ENCODE measurements around the gene FAM222A. TPM values are rescaled to one million over a fixed set of nuclear protein-coding genes. Genes with fewer than 3 reads are reported as not detected.

Gene FAM222A
- polyA plus RNA-seq, 3 donors = 0.09 TPM; not detected in 2

- intact Hi-C loops (cut with micrococcal nuclease) = loop anchor here (2.0 kb wide), 3 partner anchors 175 to 345 kb away; no protein-coding TSS in a partner anchor
- no peaks in the 10 kb centered on the region for H4K20me1 ChIP-seq (ENCODE audit: insufficient read depth, low read length)
- no peaks in the 10 kb centered on the region for H3K9me3 ChIP-seq (replicated peaks in 1 of 2; ENCODE audit: control insufficient read depth in 1 of 2, insufficient read depth in 1 of 2, low read length in 2 of 2)
- Mint-ChIP-seq H3K4me3 (peak overlapping the region in 1 of 2 donors; percentile 57), H3K36me3 (no peaks in the 10 kb centered on the region), H3K27me3 (ENCODE audit: low read depth in 3 of 3) (peaks cover 0 to 8% (median 7%) of the 10 kb centered on the region in 3 donors), H3K9me3 (peaks cover 0 to 3% (median 0%) of the 10 kb centered on the region in 7 donors), H3K27ac (peak overlapping the region in 1 of 7 donors; percentile 20), H3K4me1 (peaks cover 10% of the 10 kb centered on the region)
- no peaks in the 10 kb centered on the region for H3K36me3 ChIP-seq (replicated peaks in 1 of 2; ENCODE audit: control insufficient read depth in 1 of 2, insufficient read depth in 2 of 2, low read length in 2 of 2)
- H3K4me3 ChIP-seq (replicated peaks in 1 of 3; ENCODE audit: low read depth in 2 of 3, low read length in 3 of 3) = no peak overlapping the region
- H3K4me2 ChIP-seq (replicated peaks; ENCODE audit: extremely low read depth, low read length, poor library complexity, severe bottlenecking) = peak overlapping the region; percentile 41
- H3K27ac ChIP-seq (ENCODE audit: low read depth in 1 of 2, low read length in 2 of 2) = no peak overlapping the region
- no peak for TF ChIP-seq CTCF (IDR thresholded peaks at IDR 0.05)
- no peak overlapping the region for H2AFZ ChIP-seq (ENCODE audit: insufficient read depth, low read depth, low read length, poor library complexity, severe bottlenecking)
- H3K79me2 ChIP-seq (ENCODE audit: insufficient read depth, low read length) = no peaks in the 10 kb centered on the region
- no peak overlapping the region for H3K9ac ChIP-seq (ENCODE audit: insufficient read depth, low read length, poor library complexity, severe bottlenecking)
- no peaks in the 10 kb centered on the region for H3K27me3 ChIP-seq (ENCODE audit: control insufficient read depth in 2 of 2, insufficient read depth in 2 of 2, low read length in 2 of 2)
- no peak for DNase-seq
- 12% methylated on average over 6 of the region's 21 CpGs for WGBS (ENCODE audit: insufficient coverage)
- no peaks in the 10 kb centered on the region for H3K4me1 ChIP-seq (ENCODE audit: control insufficient read depth in 1 of 2, insufficient read depth in 2 of 2, low read length in 2 of 2)
Observed at GRCh38 chr12:109773384-109774011, 59.9 kb downstream of the FAM222A start.

- 0% methylated on average over 4 of the region's 10 CpGs for WGBS (ENCODE audit: insufficient coverage)
- peaks cover 0 to 8% (median 7%) of the 10 kb centered on the region in 3 donors for H3K27me3 Mint-ChIP-seq (ENCODE audit: low read depth in 3 of 3)
- H3K9me3 Mint-ChIP-seq = peaks cover 0 to 9% (median 4%) of the 10 kb centered on the region in 7 donors
- H3K27me3 ChIP-seq (ENCODE audit: control insufficient read depth in 2 of 2, insufficient read depth in 2 of 2, low read length in 2 of 2) = no peaks in the 10 kb centered on the region
- no peak overlapping the region for H3K4me3 Mint-ChIP-seq
- H3K36me3 Mint-ChIP-seq = no peaks in the 10 kb centered on the region
- H3K9ac ChIP-seq (ENCODE audit: insufficient read depth, low read length, poor library complexity, severe bottlenecking) = no peak overlapping the region
- H3K9me3 ChIP-seq (replicated peaks in 1 of 2; ENCODE audit: control insufficient read depth in 1 of 2, insufficient read depth in 1 of 2, low read length in 2 of 2) = peaks cover 0 to 3% of the 10 kb centered on the region in 2 donors
- peak; percentile 87 for TF ChIP-seq CTCF (IDR thresholded peaks at IDR 0.05)
- no peaks in the 10 kb centered on the region for H3K79me2 ChIP-seq (ENCODE audit: insufficient read depth, low read length)
- peak; percentile 47 to 61 (median 59) for DNase-seq
- intact Hi-C loops (cut with micrococcal nuclease) = loop anchor here (1.0 to 2.0 kb wide), 5 partner anchors 177 to 347 kb away; no protein-coding TSS in a partner anchor
- H3K4me1 Mint-ChIP-seq = peaks cover 16% of the 10 kb centered on the region
- H3K4me2 ChIP-seq (replicated peaks; ENCODE audit: extremely low read depth, low read length, poor library complexity, severe bottlenecking) = no peak overlapping the region
- H3K36me3 ChIP-seq (replicated peaks in 1 of 2; ENCODE audit: control insufficient read depth in 1 of 2, insufficient read depth in 2 of 2, low read length in 2 of 2) = no peaks in the 10 kb centered on the region
- no peaks in the 10 kb centered on the region for H4K20me1 ChIP-seq (ENCODE audit: insufficient read depth, low read length)
- H2AFZ ChIP-seq (ENCODE audit: insufficient read depth, low read depth, low read length, poor library complexity, severe bottlenecking) = no peak overlapping the region
- H3K4me1 ChIP-seq (ENCODE audit: control insufficient read depth in 1 of 2, insufficient read depth in 2 of 2, low read length in 2 of 2) = no peaks in the 10 kb centered on the region
- no peak overlapping the region for H3K27ac Mint-ChIP-seq
- H3K27ac ChIP-seq (ENCODE audit: low read depth in 1 of 2, low read length in 2 of 2) = no peak overlapping the region
- H3K4me3 ChIP-seq (replicated peaks in 1 of 3; ENCODE audit: low read depth in 2 of 3, low read length in 3 of 3) = no peak overlapping the region
Observed at GRCh38 chr12:109775172-109775881, 61.7 kb downstream of the FAM222A start.
